HG03558 (cell line): ENCODE results near the gene BCO1.

Experiments used
- ATAC-seq: cut with Tn5 transposase; IDR thresholded peaks from one replicate; pipeline ENCODE4 v1.9.1; 2021; ENCODE audit warnings: moderate number of reproducible peaks; ENCODE audit not compliant: unreplicated experiment; ENCODE audit errors: extremely low read depth

The BCO1 gene

DNA sequence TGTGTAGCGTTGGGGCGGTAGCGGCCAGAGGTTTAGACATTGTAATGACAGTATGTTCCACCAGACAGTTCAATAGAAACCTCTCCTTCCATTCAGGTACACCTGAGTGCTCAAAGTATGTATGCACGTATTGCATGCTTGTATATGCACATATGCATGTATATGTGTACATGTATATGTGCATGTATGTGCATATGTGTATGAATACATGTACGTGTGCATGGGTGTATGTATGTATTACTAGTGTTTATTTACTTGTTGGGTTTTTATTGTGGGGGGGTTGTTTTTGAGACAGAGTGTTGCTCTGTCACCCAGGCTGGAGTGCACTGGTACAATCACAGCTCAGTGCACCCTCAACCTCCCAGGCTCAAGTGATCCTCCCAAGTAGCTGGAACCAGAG is 30.0 kb downstream of the BCO1 start:
- ATAC-seq, result no peak

DNA sequence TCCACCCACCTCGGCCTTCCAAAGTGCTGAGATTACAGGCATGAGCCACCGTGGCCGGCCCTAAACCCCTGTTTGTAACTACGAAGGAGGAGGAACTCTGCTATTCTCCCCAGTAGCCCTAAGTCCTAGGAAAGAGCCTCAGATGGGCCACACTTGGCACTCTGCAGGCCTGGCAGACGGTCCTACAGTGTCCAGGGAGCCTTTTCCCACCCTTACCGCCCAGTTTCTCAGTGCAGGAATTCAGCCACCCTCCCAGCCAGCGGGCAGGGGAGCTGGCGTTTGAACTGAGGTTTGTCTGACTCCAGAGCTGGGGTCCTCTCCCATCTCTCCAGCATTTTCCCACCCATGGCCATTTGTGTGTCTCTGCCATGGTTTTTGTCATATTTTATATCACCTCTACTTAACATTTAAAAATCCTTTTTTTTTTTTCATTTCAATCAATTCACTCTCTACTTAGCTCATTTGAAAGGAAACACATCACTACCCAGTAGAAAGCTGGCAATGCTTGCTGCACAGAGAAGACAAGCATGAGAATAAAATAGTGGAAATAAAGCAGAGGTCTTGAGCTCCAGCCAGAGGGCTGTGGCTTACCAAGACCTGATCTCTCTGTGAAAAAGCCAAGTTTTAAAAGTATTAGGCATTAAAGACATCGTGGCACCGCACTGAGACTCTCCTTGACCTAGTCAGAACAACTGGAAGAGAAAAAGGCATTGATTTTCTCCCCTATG is 34.9 kb downstream of the BCO1 start:
- ATAC-seq, result no peak

GRCh38 chr16:81275064-81275532 is 36.6 kb downstream of the BCO1 start:
- no peak for ATAC-seq

GRCh38 chr16:81275795-81276194 is 37.3 kb downstream of the BCO1 start:
- no peak for ATAC-seq

DNA sequence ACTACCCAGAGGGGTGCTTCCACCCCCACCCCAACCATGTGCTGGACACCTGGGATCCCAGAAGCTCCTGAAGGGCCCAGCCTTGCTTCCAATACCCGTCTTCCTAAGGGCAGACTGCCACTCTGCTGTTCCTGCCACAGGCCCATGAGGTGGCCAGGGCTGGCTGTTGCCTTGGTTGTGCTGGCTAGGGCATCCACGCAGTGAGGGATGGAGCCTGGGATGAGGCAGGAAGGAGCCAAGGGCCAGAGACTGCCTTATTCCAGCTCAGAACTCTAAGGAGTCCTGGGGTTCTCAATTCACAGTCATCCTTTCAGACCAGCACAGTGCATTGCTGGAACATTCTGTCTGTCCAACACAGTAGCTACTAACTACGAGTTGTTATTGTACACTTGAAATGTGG is 37.8 kb downstream of the BCO1 start:
- no peak for ATAC-seq

GRCh38 chr16:81277541-81278080 is 39.1 kb downstream of the BCO1 start:
- ATAC-seq, result no peak

GRCh38 chr16:81278526-81278925 is 40.0 kb downstream of the BCO1 start:
- no peak for ATAC-seq

DNA sequence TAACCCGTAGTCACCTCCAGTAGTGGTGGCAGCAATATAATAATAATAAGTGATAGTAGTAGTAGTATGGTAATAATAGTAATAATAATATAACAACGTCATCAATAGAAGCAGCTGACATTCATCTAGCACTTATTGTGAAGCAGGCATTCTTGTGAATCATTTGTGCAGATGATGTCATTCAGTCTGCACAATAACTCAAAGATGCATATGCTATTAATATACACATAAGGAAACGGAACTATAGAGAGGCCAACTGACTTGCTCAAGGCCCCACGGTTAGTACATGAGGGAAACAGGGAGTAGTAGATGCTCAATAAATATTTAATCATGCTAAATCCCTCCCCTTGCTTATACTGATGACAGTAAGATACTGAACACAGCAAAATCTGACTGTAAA is 40.9 kb downstream of the BCO1 start:
- no peak for ATAC-seq

DNA sequence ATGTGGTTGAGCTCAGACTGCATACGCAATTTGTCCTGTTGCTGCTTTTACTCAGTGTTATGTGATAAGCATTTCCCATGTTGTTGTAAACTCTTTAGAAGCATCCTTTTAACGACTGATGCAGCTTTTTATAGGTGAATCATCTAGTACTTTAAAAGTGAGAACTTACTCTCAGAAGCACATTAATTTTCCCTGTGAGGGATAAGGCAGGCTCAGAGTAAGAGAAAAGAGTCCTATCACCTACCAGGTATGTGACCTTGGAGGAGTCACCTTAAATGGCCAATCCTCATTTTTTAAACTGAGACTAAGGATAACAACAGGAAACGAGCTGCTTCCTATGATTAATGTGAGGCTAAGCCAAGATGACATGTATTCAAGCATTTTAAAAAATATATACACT is 41.9 kb downstream of the BCO1 start:
- ATAC-seq, result no peak

DNA sequence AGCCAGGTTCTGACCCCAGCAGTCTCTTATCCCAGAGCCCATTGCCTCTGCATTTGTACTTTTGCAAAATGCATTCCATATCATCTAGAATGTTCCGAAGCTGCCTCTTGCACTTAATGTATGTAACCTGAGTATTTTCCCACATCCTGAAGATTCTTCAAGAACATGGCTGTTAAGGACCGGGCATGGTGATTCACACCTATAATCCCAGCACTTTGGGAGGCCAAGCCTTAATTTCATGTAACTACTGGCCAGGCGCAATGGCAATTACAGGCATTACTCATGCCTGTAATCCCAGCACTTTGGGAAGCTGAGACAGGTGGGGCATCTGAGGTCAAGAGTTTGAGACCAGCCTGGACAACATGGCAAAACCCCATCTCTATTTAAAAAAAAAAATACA is 44.6 kb downstream of the BCO1 start:
- no peak for ATAC-seq

- no peak for ATAC-seq
These were observed 46.6 kb downstream of the BCO1 start for GRCh38 chr16:81284995-81285600.

GRCh38 chr16:81286190-81286589 is 47.7 kb downstream of the BCO1 start:
- ATAC-seq, result no peak

DNA sequence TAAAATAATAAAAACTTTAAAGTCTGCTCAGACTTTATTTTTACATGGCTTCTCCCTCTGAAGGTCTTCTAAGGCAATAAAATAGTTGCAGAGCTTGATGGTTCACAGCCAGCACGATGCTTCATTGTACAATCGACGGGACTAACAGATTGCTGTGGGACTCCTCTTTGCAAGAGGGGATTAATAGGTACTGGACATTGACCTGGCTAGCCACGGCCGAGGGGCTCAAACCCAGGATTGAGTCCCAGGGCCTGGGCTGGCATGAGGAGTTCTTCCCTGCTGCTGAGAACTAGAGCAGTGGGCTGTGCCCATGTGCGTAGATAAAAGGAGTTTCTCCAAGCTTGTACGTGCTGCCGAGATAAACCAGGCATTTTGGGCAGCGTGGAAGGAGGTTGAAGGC is 52.6 kb downstream of the BCO1 start:
- ATAC-seq, result no peak

- ATAC-seq, result no peak
These were observed 54.4 kb downstream of the BCO1 start for GRCh38 chr16:81292936-81293335.

DNA sequence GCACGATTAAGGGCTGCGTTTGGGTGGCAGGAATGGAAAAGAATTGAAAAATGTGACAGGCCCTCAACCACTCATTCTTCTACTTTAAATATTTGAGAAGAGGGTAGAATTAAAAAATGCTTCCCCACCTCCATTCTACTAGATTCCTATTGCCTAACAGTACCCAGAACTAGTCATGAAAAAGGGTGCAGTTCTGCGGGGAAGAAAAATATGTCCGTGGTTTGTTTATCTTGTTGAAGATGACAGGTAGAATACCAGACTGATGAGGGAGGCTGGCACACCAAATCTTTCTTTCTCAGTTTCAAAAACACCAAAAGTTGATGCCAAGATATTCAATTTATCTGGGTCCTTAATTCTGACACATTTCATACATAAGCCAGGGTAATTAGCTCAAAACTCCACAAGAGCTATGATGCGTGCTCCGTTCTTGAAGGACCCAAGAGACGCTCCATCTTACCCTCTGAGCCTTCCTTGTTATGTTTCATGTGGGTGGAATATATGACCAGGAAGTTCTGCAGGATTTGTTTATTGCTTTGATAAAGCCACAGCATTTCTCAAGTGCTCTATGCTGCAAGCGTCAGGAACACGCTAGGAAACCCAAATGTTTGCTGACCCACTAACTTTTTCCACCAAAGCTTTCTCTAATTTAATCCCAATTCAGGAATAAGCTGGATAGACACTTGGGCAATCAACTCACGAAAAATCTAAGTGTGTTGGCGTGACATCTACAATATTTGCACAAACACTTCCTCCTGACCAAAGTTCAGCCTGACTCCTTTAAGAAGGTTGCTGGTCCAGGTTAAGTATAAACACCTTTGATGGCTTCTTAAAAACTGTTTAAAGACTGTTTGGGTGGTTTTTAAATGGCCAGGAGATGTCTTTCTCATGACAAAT is 55.7 kb downstream of the BCO1 start:
- no peak for ATAC-seq

- ATAC-seq, result no peak
These were observed 58.1 kb downstream of the BCO1 start for GRCh38 chr16:81296631-81297030.

DNA sequence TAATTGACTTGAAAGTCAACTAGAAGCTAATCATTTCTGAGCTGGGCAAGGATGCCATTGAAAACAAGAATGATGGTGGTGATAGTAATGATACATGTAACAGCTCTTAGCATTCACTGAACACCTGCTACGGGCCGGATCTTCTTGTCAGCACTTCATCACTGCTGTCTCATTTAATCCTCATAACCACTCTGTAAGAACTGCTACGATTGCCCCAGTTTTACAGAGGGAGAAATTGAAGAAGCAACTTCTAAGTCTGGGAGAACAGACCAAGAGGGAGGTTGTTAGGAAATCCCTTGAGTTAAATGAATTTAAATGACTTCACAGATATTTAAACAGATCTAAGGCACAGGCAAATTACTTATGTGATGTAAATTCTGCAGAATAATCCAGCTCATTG is 69.3 kb downstream of the BCO1 start:
- ATAC-seq, result no peak

GRCh38 chr16:81310045-81310644 is 71.7 kb downstream of the BCO1 start:
- no peak for ATAC-seq

- no peak for ATAC-seq
These were observed 73.3 kb downstream of the BCO1 start for GRCh38 chr16:81311762-81312161.
